NCI-H526 treated with DMSO at 0.1 percent for 48 hours (cell line): ENCODE measurements around the gene GAMT.

ENCODE experiments used
- DNase-seq: peaks from one replicate; lab custom pipeline; 2025; lab: John Stamatoyannopoulos, UW

Gene GAMT

DNA sequence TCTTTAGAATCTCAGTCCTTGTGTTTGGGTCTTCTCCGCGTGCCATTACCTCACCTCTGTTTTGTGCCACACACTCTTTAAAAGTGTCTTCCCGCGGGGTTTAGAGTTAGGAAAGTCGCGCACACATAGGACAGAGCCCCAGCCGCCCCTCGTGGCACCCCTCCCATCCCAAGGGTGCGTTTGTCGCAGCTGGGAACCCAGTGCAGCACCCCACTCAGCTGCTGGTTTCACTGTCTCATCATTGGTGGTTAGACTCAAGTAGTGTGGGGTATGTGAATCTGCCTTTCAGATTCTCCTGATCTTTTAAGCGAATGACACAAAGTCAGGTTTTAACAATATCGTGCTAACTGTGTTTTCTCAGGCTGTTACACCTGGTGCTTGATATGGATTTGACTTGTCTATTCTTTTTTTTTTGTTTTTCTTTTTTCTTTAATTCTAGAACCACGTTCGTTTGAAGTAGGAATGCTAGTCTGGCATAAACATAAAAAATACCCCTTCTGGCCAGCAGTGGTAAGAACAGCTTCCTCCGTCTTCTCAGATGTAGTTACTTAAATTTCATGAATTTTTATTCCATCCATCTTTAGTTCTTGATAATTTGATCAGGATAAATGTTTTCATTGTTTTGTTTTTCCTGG, 37.2 kb downstream of the GAMT start:
- DNase-seq = no peak

DNA sequence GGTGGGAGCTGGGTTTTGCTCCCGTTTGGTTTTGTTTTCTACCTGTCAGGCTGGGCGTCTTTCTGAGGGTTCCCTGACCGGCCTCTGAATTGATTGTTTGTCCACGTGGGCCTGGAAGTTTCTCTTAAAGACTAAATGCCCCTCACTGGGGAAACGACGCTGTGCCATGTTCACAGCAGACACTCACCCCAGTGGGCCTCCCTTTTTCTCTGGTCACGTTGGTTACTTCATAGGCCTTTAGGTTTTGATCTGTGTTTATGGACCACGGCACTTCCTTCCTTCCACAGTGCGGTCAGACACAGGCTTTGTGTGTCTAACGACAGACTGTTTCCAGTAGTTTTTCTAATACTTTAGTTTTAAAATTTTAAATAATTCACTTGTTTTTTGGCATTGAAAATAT, 37.7 kb downstream of the GAMT start:
- no peak for DNase-seq

- DNase-seq = no peak
Observed at GRCh38 chr19:1362387-1363257, 38.7 kb downstream of the GAMT start.

DNA sequence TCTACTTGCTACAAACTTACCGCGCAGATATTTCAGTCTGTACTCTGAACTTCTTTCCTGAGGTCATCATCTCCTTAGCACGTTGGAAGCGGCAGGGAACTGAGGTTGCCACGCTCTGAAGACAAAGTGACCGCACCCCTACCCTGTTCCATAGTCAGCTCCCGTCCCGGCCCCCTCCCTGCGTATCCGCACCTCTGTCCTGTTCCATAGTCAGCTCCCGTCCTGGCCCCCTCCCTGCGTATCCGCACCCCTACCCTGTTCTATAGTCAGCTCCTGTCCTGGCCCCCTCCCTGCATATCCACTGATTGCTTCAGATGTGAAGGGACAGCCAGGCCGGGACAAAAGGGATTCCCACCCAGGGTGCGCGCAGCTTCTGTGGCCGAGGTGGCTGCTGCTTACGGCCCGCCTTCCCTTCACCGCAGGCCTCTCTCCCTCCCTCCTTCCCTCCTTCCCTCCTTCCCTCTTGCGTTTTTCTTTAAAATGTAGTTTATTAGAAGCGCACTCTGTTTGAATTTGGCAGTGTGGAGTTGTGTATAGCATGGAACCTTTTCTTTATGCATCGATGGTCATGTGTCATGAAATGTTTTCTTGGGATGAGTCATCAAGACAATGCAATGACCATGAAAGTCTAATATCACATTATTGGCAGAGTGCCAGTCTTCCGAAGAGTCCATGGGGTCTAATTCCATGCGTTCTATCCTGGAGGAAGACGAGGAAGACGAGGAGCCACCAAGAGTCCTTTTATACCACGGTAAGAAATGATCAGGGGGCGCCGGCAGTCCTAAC, 39.5 kb downstream of the GAMT start:
- DNase-seq = no peak

DNA sequence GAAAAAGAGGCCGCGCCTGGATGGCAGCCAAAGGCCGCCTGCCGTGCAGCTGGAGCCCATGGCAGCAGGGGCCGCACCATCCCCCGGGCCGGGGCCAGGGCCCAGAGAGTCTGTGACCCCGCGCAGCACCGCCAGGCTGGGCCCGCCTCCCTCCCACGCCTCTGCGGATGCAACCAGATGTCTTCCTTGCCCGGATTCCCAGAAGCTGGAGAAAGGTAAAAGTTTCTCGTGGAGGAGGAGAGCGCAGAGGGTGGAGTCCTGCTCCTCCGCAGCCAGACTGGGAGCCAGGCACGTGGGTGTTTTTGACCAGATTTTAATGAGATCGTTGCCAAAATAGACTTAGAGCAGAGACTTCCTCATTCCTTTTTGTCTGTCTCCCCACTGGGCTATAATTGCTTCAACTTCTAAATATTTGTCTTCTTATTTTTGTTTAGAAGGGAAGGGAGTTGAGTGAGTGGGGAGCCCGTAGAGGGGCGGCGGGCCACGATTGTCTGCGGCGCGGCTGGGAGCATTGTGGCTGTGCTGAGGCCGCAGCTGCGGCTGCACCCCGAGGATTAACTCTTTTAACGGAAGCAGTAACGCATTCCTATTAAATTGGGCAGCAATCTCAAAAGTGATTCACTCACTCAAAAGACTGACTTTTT, 40.4 kb downstream of the GAMT start:
- no peak for DNase-seq

GRCh38 chr19:1360126-1360817, 41.1 kb downstream of the GAMT start:
- DNase-seq = no peak

- DNase-seq = no peak
Observed at GRCh38 chr19:1357531-1358109, 43.7 kb downstream of the GAMT start.

GRCh38 chr19:1356508-1356865, 44.9 kb downstream of the GAMT start:
- DNase-seq = no peak

- DNase-seq = no peak
Observed at GRCh38 chr19:1355568-1356507, 45.5 kb downstream of the GAMT start.

DNA sequence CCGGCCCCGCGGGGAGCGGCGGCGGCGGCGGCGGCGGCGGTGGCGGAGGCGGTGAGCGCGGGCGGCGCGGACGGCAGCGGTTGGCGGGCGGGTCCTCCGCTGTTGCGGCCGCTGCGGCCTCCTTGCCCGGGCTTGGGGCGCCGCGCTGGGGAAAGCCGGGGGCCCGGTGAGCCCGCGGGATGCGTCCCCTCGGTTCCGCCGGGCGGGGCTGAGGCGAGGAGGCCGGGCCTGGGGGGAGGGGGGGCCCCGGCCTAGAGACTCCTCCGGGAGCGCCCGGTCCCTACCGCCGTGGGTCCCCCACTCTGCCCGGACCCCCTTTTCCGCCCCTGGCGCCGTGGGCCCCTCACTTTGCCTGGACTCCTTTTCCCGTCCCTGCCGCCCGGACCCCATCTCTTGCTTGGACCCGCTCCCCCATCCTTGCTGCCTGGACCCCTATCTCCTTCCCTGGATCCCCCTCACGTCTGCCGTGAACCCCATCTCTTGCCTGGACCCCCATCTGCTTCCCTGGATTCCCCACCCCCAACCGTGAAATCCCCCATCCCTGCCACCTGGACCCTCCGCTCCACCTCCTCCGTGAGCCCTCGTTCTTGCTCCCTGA, 46.3 kb downstream of the GAMT start:
- no peak for DNase-seq

DNA sequence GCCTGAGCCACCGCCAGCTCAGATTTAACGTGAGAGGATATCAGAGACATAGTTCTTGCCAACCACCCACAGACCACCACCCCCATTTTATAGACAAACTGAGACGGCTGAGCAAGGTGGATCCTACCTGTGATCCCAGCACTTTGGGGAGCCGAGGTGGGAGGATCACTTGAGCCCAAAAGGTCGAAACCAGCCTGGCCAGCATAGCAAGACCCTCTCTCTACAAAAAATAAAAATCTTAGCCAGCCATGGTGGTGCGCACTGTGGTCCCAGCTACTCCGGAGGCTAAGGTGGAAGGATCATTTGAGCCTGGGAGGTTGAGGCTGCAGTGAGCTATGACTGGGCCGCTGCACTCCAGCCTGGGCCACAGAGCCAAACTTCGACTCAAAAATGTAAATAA, 48.2 kb downstream of the GAMT start:
- no peak for DNase-seq

- no peak for DNase-seq
Observed at GRCh38 chr19:1351381-1351851, 49.9 kb downstream of the GAMT start.

GRCh38 chr19:1350867-1351266, 50.5 kb downstream of the GAMT start:
- DNase-seq = no peak

DNA sequence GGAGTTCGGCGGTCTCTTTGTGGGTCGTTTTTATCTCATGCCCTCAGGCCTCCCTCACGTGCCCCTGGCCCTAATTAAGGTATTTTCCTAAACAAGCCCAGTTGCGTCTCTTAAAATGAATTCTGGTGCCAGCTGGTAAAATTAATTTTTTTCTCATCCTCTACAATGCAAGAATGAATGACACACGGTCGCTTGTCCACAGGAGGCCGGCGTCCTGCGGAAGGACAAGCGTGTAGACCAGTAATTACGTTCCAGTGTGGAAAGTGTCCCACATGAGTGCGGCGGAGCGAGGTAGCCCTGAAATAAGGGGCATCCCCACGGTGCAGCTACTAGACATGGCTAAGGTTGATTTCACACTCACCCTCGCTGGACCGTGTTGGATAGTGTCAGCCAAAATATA, 52.1 kb downstream of the GAMT start:
- DNase-seq = no peak
